Activated CD8-positive, alpha-beta memory T cell treated with anti-CD3 and anti-CD28 coated beads, Interleukin-2, amount 50 U/mL, for 1 hour (primary cell): Measurements from ENCODE around the gene RFX6.

Source experiments
- DNase-seq: peaks from one replicate; pipeline ENCODE4 v3.0.0-alpha.2; 2020; ENCODE audit errors: extremely low read depth

Gene RFX6

DNA sequence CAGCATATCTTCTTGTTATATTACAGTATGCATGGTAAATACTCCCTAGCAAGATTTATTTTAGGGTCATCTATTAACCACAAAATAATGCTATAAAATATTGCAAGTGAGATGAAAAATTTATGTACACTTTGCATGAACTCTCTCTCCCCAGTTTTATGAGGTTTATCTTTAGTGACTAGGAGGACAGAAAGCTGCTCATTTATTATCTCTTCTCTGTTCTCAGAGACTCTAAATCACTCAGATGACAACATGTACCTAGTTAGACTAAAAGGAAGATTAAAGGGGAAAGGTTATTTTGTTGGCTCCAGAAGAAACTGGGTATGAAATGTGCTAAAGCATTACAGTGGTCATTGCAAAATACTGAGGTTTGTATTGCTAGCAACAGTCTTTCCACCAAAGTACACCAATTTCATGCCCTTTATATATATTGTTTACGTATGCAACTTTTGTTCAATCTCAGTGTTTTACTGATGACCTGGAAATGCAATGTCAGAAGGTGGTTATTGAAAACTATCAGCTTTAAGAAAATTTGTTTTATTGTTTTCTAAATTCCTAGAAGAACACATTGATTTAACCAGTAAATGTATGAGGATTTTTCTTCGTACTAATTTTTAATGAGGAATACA is 11.8 kb downstream of the RFX6 start:
- DNase-seq = no peak

DNA sequence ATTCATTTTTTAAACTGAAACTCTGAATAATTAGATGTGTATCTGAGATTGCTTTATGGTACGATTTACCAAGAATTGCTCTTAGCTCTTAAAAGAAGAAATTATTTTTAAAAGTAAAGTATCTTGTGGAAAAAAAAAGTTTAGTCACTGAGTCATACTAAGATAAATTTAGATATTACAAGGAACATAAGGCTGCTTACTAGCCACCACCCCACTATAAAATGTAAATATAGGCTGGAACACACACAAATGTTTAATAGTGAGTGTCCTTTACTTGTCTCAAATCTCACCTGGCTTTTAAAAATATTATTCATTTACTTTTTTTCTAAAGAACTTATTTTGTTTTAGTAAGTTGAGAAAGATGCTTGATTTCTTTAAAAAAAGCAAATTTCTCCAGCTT is 17.6 kb downstream of the RFX6 start:
- no peak for DNase-seq

DNA sequence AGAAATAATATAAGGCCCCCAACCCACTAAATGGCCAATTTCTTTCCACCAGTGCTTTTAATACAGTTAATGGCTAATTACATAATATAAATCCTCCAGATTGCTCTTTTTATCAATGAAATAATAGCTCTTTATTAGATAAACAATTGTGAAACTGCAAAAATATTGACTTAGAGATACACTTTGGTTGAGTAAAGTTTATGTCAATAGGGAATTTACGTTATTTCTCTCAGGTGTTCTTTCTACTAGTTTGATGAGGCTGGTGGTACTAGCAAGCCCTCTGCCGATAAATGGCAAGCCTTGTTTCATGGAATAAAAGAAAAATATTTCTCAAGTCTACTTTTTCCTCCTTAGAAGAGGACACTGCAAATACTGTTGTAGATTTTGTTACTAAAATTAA is 18.9 kb downstream of the RFX6 start:
- DNase-seq = no peak

DNA sequence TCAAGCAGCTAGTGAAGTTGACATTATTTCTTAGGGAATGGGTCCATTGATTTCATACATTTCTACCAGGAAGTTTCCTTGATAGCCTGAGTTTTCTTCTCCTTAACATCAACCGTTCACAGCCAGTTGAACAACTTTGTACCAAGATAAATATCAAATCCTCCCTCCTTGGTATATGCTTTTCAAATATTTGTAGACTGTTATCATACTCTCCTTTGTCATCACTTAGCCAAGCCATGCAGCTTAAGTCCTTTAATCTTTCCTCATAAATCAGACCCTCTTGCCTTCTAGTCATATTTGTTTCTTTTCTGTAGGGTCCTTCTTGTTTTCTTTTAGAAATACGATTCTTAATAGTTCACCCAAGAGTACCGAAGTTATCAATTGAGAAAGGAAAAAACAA is 25.6 kb downstream of the RFX6 start:
- no peak for DNase-seq

DNA sequence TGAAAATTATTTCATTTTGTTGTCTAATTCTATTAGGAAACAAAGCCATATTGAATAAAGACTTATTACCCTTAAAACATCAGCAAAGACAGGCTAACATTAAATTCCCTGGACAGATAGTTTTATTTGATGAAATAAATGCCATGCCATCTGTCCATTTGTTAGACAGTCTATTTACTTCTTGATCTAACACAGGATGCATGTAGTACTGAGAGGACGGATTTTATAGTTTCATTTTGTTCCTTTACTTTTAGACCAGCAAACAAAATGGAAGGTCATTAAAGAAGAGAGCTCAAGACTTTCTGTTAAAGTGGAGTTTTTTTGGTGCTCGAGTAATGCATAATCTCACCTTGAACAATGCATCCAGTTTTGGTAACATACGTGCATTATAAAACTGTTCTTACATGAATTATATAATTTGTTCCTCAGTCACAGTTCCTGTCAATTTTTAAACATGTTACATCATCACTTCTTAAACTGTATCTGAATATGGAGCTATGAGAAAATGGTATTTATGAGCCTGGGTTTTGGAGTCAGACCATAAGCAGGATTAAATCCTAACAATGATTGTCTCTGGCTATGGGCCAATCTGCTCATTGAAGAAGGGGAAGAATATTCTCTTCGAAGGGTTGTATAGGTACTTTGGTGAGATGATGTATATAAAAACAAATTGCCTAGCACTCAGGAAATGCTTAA is 46.0 kb downstream of the RFX6 start:
- no peak for DNase-seq

DNA sequence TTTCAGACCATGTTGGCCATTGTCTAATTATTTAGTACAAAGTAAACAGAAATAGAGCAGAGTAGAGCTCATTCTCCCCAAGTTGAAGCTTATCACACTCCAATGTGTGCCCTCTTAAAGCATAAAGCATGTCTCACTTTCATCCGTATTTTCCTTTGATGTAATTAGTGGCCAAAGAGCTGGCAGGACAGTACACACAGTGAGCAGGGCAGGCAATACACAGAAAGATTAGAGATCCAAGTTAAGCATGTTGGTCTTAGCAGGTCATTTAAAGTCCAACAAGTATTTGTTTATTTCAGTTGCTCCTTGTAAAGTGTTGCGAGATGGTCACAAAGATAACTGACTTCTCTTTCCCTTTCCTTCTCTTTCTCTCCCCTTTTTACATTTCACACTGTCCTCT is 47.2 kb downstream of the RFX6 start:
- no peak for DNase-seq

DNA sequence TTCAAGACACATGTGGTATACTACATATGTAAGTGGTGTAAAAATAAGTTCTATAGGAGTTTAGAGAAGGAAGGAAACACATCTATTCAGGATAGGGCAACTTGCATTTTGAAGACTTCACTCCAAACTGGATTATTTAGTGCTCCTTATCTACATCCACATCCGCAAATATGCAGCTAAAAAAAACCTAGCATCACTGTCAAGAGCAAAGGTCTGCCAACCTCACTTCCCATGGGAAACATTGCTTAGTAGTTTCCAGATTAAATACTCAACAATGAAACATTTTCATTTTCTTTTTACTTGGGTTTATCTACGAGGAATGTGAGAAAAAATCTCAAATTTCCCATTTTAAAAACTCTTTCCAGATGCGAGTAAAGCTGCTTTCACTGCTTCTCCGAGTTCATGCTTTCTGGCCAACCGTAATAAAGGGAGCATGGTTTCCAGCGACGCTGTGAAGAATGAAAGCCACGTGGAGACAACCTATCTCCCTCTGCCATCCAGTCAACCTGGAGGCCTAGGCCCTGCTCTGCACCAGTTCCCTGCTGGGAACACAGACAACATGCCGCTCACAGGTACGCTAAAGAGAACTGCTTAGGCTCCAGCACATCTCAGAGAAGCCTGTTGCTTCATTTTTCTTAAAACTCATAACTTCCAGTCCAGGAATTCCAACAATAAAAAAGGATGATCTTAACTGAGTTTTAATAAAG is 48.2 kb downstream of the RFX6 start:
- DNase-seq = no peak

DNA sequence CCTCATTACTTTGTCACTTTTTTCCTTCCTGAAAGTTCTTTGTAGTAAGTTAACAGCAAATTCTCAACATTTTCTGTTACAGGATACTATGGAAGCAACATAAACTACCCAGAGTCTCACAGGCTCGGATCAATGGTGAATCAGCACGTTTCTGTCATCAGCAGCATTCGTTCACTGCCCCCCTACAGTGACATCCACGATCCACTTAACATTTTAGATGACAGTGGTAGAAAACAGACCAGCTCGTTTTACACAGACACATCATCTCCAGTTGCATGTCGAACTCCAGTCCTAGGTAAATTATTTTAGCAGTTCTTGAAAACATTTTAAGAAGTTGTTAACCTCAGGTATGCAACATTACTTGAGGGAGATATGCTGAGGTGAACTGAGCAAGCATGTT is 51.6 kb downstream of the RFX6 start:
- DNase-seq = no peak

DNA sequence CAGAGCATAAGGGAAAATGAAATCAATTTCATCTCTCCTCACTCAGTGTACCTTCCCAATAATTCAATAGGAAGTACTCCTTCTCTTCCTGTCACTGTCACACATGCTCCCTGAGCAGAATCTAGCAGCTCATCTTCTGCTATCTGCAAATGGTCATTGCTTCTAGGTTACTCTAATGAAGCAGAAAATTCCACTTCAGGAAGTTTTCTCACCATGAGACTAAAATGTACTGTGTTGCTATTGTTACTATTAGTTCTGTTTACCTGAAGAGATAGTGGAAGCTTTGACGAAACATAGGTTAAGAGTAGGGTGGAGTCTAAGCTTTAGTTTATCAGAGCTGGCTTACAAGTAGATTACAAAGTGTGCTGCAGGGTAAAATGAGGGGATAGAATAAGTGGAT is 52.8 kb downstream of the RFX6 start:
- no peak for DNase-seq

DNA sequence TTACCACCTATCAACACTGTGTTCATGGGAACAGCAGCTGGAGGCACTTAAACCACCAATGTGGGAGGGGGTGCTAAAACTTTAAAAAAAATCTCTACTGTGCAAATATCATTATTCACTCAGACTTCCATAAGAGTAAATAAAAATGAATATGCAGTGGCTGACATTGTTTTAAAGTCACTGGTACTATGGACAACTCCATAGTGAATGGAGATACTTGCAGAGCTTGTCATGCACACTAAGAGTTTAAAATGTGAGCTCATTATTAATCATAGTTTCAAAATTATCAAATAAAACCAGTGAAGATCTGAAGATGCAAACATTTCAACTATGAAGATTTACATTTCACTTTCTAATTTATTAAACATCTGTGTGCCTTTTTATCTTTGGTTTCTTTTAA is 54.4 kb downstream of the RFX6 start:
- DNase-seq = no peak

DNA sequence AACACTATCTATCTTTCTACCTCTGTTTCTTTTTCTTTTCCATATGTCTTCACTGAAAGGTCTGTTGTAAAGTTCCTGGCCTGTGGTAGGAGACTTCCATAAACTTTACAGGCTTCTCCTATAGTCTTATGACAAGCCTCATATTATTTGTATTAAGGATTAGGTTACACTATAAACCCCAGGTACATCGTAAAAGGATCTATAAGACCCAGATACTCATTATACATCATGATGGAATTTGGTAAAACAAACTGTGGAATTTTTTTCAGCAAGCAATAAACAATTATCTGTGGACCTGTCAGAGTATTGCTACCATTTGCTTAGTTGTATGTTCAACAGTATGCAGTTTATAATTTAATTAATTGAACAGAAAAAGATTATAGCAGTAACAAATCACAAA is 55.5 kb downstream of the RFX6 start:
- DNase-seq = no peak

DNA sequence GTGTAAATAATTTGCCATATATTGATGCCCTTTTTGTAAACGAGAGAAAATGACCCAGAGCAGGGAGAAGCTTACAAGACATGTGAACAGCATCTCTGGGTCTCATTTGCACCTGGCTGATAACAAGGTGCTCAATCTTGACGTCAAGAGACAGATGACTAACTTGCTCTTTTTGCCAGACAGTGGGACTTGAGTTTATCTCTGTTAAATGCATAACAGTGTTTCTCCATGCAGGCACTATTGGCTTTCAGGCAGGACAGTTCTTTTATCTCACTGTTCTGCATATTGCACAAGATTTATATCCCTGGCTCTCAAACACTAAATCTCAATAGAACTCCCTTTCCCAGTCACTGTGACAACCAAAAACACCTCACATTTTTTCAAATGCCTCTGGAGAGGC is 56.4 kb downstream of the RFX6 start:
- DNase-seq = no peak

DNA sequence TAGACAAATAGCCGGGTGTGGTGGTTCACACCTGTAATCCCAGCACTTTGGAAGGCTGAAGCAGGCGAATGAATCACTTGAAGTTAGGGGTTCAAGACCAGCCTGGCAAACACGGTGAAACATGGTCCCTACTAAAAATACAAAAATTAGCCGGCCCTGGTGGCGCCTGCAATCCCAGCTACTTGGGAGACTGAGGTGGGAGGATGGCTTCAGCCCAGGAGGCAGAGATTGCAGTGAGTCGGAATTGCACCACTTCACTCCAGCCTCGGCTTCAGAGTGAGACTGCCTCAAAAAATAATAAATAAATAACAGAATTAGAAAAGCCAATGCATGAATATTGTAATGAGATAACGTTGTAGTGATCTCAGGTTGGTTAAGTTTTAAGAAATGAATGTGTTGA is 61.3 kb downstream of the RFX6 start:
- DNase-seq = no peak

DNA sequence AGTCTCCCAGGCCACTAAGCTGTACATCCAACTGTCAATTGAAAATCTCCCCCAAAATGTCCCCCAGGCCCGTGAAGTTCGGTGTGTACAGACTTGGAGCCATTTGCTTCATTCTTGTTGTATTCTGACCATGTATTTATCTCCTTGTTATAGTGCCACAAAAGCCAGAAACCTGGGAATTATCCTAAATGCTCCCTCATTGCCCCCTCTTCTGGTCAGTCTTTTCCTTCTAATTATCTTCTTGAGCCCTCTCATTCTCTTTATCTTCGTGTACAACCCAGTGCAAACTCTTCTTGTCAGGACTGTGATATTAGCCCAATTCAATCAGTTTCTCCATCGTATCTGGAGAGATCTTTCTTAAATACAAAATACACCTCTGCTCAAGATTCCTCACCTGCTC is 64.7 kb downstream of the RFX6 start:
- DNase-seq = no peak

DNA sequence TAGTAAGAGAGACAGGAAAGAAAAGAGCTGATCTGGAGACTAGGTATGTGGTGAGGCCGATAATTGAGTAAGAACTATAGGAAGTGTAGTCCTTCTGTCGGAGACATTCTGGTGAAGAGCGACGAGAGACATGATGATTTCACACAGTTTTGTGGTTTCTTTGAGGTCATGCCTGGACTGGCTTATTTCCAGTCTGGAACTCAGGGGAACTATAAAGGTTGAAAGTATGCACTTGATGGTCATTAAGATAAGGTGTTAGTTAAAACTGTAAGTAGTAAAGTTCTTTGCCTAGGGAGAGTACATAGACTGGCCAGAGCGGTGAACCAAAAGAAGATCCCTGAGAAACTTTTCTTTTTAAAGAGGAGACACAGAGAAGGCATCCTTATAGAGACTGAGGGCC is 68.8 kb downstream of the RFX6 start:
- DNase-seq = no peak

DNA sequence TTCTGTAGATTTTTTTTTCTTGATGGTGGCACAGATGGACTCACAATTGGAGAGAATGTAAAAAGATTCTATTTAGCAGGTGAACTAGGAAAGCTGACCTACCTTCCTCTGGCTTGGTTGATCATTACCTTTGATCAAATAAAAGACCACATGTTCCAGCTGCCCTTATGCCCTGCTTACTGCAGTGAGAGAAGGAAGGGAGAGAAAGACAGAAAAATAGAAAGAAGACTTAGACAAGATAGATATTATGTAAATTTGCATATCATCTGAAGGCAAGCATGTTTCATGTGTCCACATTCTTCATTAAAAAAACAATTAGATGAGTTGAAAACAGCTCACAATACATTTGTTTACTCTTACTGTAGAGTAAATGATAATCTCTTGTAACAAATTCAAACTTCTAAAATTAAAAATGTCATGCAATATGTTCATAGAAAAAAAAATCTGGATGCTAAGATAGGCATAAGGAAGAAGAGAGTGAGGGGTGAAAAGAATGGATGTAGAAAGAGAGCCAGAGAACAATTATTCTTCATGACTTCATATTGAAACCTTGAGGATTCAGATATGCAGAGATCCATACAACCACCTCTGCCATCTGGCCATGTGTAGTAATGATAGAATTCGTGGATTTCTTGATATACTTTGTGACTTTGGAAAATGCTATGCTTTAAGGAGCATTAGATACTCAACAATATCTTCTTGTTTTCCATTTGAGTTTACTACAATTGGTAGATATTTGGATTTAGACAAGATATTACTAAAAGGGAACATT is 71.7 kb downstream of the RFX6 start:
- no peak for DNase-seq

DNA sequence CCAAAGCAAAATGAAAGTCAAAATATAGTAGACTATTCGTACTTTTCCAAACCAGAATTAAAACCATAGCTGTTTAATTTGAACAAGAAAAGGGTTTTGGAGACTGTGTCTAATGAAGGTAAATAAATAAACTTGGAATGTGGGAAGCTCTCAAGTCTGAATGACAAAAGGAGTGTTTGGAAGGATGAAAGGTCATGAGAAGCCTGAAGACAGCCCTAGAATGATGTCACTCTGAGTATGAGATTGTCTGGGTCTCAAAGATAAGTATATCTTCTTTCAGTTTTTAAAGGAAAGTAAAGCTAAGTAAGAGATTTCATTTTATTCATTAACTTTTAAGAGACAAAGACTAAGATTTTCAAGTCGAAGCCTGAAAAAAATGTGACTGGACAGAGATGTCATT is 72.9 kb downstream of the RFX6 start:
- no peak for DNase-seq

DNA sequence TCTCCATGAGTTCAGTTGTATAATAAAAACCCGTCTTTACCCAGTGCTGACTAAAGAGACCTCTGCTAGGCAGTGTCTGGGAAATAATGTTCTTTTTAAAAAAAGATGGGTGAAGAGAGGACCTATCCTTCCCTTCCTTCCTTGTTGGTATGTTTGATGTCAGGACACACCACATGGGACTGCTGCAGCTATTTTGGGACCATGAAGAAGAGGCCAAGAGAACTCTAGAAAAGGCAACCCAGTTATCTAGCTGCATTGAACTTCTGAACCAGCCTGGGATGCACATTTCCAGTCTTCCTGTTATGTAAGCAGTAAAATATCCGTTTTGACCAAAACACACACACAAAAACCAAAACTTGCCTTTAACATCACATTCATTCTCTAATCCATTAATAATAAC is 77.3 kb downstream of the RFX6 start:
- no peak for DNase-seq

DNA sequence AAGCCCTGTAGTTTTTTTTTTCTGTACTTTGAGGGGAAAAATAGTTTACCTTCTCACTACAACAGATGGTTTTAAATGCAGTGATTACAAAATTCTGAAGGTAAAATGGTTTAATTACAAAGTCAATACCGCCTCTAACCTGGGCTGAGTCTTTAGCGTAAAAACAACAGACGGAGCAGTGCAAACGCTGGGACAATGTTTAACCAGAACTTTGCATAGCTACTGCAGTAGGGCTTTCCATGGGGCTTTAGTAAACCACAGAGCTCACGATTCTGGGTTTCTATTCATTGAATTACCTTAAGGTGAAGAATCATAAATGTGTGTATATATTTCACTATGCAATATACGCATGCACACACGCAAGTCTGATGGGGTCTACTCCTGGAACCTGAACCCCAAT is 77.9 kb downstream of the RFX6 start:
- DNase-seq = no peak

DNA sequence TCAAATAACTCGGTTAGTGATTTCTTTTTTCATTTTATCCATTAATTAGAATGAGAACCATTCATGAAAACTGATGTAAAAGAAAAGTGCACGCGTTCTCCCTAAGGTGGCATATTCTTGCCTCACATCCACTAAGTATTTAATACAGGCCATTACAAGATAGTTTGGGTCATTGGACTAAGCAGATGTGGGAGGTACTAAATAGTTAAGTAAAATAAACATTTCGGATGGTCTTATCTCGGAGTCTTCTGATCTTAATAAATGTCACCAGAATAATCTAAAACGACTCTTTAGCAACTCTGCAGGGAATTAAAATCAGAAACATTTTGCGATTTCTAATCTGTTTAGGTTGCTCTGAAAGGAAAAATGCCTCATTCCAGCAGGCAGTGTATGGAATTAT is 78.7 kb downstream of the RFX6 start:
- no peak for DNase-seq

DNA sequence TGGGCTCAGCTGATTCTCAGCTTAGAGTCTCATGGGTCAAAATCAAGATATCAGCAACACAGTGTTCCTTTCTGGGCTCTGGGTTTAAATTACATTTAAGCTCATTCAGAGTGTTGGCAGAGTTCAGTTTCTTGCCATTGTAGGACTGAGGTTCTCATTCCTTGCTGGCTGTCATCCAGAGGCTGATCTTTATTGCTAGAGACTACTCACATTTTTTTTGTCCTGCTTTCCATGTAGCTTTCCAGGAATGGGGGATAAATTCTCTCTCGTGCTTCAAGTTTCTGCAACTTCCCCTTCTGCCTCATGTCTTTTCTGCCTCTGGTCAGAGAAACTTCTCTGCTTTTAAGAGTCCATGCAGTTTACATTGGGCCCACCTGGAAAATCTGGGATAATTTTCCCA is 86.9 kb downstream of the RFX6 start:
- no peak for DNase-seq

DNA sequence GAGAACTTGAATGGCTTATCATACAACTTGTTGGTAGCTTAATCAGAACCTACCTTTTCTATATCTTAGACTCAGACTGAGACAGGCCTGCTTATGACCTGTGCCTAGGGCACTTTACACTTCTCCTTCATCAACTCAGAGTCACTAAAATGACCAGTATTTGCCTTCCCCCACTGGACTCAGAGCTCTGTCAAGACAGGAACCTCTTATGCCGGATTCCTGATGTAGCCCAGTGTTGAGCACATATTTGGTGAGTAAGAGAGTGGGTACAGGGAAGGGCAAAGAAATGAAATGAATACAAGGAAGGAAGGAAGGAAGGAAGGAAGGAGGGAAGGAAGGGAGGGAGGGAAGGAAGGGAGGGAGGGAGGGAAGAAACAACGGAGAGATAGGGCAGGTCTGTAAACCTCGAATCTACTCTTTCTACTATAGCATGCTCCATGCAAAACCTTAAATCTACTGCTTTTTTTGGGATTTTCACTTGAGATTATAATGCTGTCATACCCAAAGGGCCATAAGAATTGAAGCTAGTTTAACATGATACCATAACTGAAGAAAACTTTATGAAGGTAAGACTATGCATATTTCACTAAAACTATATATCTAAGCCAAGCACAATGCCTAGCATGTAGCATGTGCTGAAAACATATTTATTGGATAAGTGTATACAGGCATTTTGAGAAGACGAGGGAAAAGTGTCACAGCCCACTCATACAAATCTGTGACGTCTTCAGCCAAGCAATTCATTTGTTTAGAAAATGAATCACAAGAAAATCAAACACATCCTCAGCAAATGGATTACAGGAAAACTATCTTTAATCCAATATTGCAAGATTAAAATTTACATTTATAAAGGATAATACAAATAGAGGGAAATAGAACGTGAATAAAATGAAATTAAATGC is 89.9 kb downstream of the RFX6 start:
- no peak for DNase-seq
